Measurements from ENCODE around the gene ZBTB3.
"Not testable (repeated sequence)": the region's sequence is repeated elsewhere in the genome, so short reads cannot be mapped to it uniquely, and the experiment has no call there.

The ZBTB3 gene

DNA sequence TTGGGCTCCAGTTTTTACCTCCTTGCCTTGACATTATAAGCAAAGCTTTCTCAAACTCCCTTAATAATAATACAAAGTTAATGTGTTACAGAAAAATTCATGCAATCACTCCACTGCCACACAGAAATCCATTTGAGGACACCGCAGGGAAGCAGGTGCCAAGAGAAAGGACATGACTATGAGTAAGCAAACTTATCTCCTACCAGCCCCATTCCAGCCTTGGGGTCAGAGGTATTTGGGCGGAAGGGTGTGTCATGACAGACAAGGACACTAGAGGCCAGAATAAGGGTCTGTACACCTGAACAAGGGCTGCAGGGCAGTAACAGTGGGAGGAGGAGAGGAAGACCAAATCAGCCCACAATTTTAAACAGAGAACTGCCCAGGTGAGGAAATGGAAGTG lies 40.6 kb downstream of the ZBTB3 start:
- no peak for DNase-seq

DNA sequence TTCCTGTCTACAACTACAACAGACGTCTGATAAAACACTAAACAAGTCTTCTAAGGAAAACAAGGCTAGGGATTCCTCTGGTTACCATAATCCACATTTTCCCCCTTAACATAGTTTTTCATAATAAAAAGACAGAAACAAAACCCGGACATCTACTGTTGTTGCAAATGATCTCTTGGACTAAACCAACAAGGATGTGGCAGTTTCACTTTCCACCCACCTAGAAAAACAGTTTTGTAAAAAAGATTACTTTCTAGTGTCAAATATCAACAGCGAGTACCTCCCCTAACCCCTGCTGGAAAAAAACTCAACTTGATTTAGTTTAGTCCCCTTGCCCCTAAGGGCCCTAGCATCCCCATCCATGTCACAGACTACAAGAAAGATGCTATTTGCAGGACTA lies 41.1 kb downstream of the ZBTB3 start:
- DNase-seq: no peak

DNA sequence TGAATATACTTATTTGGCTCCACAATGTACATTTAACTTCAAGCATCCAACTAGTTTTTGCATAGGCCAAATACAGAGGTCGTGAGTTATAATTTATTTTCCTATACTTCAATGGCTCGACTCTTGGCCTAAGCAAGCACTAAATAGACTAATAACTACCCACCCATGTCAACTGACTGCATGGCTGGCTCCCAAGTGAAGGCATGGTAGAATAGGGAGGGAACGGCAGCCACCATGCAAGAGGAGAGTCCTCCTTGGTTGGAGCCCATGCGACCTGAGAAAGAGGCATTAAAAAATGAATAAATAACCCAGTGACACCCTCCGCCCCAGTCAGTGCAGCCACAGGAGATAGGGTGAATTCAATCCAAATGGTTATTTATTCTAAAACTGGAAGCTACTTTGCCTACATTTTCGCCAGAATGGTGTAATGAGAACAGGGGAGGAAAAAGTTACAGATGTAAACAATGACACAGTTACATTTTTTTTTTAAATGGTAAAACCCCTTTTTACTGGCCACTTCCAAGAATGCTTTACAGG lies 41.6 kb downstream of the ZBTB3 start:
- DNase-seq: no peak

DNA sequence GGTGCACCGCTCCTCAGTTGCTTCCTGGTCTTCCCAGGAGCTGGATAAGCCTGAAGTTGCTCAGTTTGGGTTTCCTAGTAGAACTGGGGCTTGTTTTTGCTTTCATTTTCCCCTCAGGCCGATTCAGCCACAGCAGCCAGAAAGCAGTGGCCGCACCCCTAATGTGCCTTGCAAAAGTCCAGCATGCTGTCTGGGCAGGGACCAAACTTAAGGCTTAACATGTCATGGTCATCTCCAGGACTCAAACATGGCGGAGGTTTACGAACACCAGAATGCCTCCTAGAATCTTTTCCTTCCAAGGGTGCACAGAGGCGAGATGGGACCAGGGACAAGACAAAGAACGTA lies 44.0 kb downstream of the ZBTB3 start:
- DNase-seq: no peak

DNA sequence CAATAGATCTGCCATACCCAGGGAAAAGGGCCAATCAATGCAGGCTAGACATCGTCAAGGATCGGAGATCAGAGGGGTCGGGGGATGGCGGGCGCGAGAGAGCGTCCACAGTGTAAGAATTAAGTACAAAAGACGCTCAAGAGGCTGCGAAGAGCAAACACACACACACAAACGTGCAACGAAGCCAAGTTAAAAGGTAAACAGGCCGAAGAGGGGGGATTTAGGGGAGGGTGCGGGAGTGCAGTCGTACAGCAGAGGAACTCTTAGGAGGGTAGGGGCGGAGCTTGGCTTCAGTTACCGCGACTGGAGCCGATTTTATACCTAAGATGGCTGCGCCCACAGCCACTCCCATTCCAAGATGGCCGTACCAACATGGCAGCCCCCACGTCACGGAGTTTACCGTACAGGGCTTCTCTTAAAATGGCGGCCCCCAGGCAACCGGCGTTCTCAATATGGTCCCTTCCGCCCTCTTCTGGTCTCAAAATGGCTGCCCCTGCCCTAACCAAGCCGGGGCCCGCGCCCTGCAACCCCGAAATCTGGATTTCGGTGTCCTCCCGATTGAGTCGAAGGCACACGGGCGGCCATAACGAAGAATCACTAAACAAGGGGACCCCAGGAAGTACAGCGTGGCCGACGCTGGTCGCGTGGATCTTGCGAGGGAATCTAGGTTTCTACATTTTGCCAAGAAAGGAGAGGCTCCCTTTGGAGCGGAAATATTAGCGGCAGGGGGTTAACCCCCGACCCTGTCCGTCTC lies 44.5 kb downstream of the ZBTB3 start:
- DNase-seq: peak; percentile 58

DNA sequence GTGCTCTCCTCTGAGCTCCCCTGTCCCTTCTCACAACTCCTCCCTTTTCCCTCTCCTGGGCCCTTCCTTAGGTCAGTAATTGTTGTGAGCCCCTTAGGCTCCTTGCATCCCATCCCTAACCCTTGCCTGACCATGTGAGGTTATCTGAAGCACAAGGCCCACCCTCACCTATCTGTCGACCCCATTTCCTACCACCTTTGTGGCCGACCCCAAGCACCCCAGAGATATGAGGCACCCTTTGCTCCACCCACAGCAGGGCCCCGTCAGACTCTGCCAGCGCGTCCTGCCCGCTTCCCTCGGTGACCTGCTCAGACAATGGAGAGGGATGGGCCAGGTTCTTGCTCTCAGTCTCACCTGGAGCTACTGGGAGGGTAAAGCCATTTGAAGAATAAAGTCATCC lies 45.2 kb downstream of the ZBTB3 start:
- no peak for DNase-seq

DNA sequence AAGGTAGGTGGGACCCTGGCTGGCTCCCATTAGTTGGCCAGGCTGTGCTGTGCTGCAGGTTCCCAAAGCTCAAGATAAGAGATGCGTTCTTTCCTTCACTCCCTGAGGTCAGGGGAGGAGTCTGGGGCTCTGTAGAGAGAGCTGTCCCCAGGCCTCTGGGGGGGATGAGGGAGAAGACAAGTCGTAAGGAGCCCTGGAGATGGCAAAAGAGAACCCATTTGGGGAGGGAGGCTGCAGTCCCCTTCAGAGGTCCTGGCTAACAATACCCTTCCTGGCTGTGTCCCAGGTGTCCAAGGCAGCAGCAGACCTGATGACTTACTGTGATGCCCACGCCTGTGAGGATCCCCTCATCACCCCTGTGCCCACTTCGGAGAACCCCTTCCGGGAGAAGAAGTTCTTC lies 45.6 kb downstream of the ZBTB3 start:
- DNase-seq: no peak

DNA sequence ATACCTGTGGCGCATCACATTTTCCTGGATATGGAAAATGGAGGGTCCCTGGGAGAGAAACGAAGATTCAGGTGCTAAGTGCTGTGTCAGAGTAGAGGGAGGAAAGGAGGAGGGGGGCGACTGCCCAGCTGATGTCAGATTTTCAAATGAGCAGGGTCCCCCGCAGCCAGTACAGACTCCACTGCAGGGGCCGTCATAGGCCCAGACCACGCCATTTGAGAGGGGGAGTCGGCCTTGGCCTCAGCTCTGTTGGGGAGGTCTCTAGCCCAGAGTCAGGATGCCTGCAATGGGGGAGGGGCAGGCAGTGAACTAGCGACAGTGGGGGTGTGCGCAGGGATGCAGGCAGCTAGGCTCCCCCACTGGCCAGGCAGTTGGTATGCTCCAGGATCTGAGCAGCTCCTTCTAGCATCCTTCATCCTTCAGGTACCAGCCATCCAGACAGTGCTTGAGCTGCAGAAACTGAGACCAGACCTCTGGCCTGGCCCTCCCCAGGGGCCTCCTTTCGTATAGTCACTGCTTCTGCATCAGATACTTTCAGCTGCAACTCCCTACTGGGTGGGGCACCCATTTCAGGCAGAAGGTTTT lies 46.6 kb downstream of the ZBTB3 start, which contains the start of the genes BSCL2 and GNG3:
BSCL2 (minus strand) TSS at position 148 of the 585 bp plus-strand sequence. CDS start 229 bp downstream, outside the sequence.
GNG3 (plus strand) TSS at position 400 of the 585 bp plus-strand sequence. CDS start 620 bp downstream, outside the sequence.
- DNase-seq: no peak

DNA sequence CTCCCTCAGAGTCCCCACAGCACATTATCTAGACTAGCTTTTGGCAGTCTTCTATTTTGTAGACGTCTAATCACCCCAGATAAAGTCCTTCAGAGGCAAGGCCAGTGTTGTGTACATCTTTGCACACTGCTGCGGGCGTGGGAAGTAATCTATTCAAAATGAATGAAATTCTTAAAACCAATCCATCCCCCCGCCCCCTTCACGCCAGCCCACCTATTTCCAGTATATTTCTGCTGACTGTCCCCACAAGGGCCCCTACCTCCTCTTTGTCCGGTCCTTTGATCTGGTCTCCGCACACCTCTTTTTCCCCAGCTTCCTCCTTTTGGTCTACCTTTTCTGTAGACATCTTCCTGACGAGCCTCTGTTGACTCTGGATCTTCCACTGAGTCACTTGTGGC lies 47.1 kb downstream of the ZBTB3 start:
- DNase-seq: no peak

DNA sequence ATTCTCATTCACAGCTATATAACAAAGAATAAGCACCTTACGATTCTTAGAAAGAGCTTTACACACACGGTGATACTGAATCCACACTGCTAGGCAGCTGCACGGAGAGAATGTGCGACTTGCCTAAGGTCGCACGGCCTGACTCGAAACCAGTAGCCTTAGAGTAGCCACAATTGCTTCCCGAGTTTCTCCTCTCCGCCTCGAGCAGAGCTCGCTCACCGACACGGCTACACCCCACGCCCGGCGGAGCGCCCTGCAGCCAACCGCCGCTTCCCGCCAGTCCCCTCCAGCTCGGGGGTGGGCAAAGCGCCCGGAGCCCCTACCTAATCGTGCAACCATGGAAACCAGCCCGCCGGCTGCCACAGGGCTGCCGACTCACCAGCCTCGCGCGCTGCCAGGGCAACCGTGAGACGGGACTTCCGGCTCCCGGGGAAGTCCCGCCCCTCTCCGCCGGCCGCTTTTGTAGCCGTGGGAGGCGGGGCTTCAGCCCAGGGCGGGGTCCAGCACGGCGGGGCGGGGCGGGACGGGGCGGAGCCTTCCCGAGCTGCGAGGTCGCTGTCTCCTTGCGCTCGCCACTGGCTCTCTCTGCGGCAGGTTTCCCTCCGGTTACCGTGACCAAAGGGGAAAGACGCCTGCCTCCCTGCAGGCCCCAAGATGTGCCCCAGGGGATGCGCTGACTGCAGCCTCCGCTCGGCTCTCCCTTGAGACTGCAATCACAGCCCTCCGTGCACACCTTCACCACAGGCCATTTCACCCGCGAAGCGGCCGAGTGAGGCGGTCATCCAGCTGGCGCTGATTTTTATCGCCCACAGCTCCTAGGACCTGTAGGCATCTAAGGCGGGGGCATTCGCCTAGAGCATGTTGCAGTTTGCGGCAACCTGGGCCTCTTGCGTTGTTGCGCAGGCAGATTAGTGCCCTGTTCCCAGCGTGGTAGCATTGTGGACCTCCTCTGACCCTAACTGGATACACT lies 47.8 kb downstream of the ZBTB3 start:
- peak; percentile 76 for DNase-seq

DNA sequence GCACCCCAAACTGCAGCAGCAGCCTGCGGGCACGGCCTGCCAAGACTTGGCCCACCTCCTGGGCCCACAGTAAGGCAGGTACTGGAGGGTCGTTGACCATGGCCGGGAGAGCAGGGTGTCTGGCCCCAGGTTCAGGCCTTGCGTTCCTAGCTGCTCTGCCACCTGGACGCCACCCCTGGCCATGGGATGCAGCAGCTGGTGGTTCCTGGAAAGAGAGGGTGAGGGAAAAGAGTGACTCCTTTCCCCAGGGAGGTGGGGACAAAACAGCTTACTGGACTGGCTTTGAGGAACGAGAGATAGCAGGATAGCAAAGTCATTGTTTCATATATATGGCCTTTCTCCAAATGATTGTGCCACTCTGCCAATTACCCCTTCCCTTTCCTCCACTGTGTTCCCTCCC lies 48.5 kb downstream of the ZBTB3 start:
- DNase-seq: no peak

DNA sequence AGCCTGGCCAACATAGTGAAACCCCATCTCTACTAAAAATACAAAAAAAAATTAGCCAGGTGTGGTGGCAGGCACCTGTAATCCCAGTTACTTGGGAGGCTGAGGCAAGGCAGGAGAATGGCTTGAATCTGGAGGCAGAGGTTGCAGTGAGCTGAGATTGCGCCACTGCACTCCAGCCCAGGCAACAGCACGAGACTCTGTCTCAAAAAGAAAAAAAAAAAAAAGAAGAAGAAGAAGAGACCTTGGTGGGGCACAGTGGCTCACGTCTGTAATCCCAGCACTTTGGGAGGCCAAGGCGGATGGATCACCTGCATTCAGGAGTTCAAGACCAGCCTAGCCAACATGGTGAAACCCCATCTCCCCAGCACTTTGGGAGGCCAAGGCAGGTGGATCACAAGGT lies 50.0 kb downstream of the ZBTB3 start:
- DNase-seq: not testable (repeated sequence)

DNA sequence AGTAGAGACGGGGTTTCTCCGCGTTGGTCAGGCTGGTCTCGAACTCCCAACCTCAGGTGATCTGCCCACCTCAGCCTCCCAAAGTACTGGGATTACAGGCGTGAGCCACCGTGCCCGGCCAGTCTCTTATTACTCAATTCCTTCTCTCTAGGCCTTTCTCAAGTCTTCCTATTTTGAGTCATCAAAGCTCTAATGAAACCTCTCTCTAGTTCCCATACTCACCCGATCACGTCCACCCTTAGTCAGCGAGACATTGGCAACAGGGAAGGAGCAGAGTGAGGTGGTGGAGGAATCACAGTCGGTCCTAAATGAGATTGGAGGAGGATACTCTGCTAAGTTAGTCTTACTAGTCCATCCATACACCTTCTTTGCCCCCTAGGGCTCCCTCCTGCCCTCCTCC lies 51.7 kb downstream of the ZBTB3 start:
- DNase-seq: no peak

Measured in NCI-H1694 (cell line).